HG02610 (cell line): ENCODE data around the gene CCDC134.
A peak's percentile ranks its signal among the peaks of the same experiment; 100 is the strongest.
"Not testable (repeated sequence)": the region's sequence is repeated elsewhere in the genome, so short reads cannot be mapped to it uniquely, and the experiment has no call there.

Experiments used
- ATAC-seq: cut with Tn5 transposase; IDR thresholded peaks from one replicate; pipeline ENCODE4 v1.9.1; 2021; ENCODE audit warnings: mild to moderate bottlenecking, moderate library complexity; ENCODE audit not compliant: unreplicated experiment

CCDC134 gene

GRCh38 chr22:41841085-41841712 lies 40.7 kb downstream of the CCDC134 start:
- no peak for ATAC-seq

DNA sequence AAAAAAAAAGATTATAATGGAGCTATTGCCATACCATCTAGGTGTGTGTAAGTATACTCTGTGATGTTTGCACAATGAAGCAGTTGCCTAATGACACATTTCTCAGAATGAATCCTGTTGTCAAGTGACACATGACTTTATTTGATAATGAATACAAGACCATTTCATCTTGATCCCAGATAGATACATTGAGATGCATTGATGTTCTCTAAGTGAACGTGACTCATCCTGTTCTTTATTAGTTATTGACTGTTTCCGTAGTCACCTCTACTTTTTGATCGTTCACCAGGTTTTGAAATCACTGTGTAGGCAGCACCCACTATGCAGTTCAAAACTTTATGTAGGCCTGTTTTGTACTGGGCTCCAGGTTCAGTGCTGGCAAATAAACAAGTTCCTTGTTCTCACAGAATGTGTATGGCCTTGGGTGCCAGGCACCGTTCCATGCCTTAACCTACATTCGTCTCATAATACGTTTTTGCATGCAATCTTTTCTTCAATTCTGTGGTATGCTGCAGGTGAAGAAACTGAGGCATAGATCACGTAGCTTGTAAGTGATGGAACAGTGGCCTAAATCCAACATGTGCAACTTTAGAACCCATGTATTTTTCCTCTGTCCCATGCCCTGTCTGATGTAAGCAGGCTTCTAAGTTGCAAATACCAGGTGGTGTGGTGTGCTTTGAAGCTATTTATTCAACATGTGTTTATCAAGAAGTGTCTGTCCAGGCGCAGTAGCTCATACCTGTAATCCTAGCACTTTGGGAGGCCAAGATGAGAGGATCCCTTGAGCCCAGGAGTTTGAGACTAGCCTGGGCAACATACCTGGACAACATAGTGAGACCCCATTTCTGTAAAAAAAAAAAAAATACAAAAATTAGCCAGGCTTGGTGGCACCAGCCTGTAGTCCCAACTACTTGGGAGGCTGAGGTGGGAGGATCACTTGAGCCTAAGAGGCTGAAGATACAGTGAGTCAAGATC lies 42.8 kb downstream of the CCDC134 start:
- ATAC-seq: no peak

DNA sequence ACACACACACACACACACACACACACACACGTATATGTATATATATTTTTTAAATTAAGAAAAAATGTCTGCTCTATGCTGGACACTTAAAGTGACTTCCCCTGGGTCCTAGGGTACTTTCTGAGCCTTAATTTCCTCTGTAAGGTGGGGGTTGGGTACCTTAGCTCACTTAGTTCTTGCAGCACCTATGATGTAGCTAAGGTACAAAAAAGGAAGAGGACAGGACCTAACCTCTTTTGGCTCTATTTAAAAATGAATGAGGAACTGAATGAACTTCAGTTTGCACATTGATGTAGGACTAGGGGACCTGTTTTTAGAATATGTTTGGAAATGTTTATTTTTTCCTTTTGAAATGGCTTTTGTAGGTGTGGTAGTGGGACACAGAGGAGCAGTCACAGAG lies 43.6 kb downstream of the CCDC134 start:
- ATAC-seq: no peak

DNA sequence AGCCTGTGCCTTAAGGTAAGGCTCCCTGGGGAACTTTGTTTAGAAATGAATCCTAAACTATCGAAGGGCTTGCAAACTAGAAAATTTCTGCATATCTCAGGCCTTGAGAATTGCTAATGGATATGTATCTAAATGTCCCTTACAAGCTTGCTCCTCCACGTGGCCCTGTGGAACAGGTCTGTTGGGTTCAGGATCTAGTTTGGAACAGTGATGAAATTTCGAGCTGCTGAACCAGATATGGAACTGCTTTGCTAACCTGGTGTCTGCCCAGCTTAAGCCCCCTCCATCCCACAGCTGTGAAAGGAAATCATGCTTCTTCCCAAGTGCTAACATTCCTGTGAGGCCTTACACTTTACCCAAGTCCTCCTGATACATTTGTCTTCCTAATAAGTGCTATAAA lies 44.0 kb downstream of the CCDC134 start:
- ATAC-seq: no peak

- no peak for ATAC-seq
These were observed 45.1 kb downstream of the CCDC134 start for GRCh38 chr22:41845380-41846267.

DNA sequence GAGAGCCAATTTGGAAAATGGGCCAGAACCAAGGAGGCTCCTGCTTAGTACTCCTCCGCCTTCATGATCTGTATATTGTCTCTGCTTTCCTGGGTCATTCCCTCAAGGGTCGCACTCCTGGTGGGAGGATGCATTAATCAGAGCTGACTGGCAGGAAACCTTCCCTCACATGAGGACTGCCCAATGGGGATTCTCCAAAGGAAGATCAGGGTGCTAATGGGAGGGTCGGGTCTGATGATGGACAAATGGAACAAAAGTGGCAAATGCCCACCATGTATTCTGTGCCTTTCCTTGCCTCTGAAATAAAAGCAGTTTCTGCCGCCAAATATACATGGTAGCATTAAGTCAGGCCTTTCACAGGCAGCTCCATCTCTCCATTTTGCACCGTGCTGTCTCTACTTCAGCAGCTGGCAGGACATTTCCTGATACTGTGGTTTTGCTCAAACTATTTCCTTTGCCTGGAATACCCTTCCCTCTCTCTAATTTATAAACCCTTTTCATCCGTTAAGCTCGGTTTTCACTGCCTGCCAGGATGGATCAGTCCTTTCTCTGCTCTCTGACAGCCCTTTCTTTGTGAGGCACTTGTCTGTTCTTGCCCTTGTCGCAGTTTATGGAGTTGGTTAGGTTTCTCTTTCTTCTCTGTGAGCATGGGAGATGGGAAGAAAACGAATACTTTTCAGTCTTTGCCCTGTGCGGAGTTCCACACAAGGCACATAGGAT lies 45.9 kb downstream of the CCDC134 start:
- ATAC-seq: no peak

GRCh38 chr22:41847300-41847699 lies 46.8 kb downstream of the CCDC134 start:
- no peak for ATAC-seq

GRCh38 chr22:41848468-41848867 lies 48.0 kb downstream of the CCDC134 start:
- ATAC-seq: no peak

- no peak for ATAC-seq
These were observed 56.0 kb downstream of the CCDC134 start for GRCh38 chr22:41856469-41856868.

GRCh38 chr22:41857155-41857859 lies 56.8 kb downstream of the CCDC134 start:
- ATAC-seq: no peak

- no peak for ATAC-seq
These were observed 57.4 kb downstream of the CCDC134 start for GRCh38 chr22:41857860-41858199.

- ATAC-seq: peak; percentile 46
These were observed 61.7 kb downstream of the CCDC134 start for GRCh38 chr22:41862160-41862529.

- peak; percentile 62 for ATAC-seq
These were observed 62.2 kb downstream of the CCDC134 start for GRCh38 chr22:41862530-41863266.

DNA sequence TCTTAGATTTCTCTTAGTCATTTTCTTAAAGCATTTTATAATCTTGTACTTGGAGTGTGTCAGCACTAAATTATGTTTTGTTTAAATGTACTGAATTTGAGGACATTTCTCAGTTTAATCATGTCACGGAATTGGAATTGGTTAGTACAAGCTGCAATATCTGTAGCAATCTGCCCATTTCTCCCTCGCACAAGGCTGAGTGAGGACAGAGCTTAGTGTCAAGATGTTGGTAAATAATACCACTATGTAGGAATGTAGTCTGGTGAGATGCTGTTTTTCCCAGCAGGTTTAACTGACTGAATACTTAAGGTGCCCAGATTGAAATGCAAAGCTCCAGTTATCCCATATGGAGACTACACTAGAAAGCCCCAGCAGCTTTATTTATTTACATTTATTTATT lies 63.0 kb downstream of the CCDC134 start:
- no peak for ATAC-seq

DNA sequence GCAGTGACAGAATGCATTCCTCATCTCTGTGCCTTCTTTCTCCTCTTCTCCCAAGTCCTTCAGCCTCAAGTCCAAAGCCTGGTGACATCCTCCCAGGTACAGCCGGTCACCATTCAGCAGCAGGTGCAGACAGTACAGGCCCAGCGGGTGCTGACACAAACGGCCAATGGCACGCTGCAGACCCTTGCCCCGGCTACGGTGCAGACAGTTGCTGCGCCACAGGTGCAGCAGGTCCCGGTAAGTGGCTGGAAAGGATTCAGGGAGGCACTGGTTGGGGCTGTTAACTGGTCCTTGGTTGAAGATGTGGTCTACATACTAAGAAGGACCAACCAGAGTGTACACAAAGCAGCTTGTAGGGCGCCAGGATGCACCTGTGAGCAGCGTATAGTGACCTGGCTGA lies 68.1 kb downstream of the CCDC134 start:
- no peak for ATAC-seq

- ATAC-seq: not testable (repeated sequence)
These were observed 69.6 kb downstream of the CCDC134 start for GRCh38 chr22:41870081-41870480.

GRCh38 chr22:41870786-41871185 lies 70.3 kb downstream of the CCDC134 start:
- ATAC-seq: no peak

DNA sequence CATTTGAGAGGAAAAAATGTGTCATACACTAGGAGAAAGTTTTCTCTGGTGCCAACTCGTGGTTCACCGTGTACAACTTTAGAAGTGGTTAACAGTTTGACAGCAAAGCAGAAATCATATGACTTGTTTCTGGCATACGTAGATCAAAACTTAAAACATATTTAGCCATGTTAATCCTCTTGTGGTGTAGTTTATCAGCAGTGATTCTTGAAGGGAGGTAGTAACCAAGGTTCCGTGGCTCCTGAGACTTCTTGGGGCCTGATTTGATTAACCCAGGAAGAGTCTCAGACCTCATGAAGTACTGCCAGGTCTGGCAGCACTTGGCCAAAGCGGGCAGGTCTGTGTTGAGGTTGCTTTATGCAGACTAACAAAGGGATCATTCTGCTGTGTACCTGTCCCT lies 72.9 kb downstream of the CCDC134 start:
- ATAC-seq: no peak

- ATAC-seq: no peak
These were observed 73.6 kb downstream of the CCDC134 start for GRCh38 chr22:41874090-41874489.
